NCI-H460 (cell line): ENCODE measurements around the gene ARMH3. TPM values are rescaled to one million over a fixed set of nuclear protein-coding genes. Genes with fewer than 3 reads are reported as not detected.

Source experiments
- DNase-seq: peaks from one replicate; pipeline ENCODE4 v3.0.0-alpha.2; 2016; ENCODE audit warnings: low read depth; ENCODE audit errors: extremely low read depth
- total RNA-seq: library from RNA; depleted of rRNA; stranded (reverse); fragments of >200 nt; shearing (Covaris generic); gene quantifications from 2 replicates; pipeline ENCODE4 v1.2.3, GENCODE V29; 2014

The ARMH3 gene
- total RNA-seq, 1 experiment from 2014 or later: 7.9 TPM

DNA sequence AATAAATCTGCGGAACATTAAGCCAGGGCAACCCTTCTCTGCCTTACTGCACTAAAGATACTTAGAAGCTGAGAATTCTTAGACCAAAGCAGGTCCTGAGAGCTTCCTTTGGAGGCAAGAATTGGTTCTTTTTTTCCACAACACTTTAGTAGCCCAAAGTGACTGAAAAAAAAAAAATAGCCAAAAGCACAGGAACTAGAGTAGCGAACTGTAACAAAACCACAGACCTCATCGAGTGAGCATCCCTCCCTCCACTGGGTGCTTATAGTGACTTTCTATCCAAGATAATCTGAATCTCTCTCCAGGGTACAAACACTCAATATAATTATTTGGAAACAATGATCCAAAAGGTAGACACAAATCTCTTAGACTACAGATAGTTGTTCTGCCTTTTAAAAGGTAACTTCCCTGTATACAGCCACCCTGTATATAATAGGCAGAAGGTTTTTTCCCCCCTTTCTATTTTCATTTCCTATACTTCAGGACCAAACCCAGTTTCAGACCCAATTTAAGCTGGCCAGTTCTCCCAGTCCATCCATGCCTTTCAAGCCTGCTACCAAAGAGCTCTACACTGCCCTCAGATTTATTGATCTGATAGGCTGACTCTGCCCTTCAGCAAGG lies 180.8 kb downstream of the ARMH3 start:
- no peak for DNase-seq

DNA sequence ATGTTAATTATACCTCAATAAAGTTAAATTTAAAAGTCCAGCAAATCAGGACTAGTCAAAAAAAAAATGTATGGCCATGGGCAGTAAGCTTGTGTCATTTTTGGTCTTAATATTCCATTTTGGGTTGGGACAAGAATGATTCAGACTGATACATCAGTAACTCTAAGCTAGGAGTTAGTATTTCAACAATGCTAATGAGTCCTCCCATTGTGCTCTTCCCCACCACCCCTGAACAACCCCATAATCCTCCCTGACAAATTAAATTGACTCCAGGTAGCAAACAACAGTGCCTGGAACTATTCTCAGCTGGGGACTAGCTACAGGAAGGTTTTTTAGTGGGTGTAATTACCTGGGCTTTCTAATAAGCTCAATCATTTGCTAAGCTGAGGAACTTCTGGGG lies 181.7 kb downstream of the ARMH3 start:
- DNase-seq: no peak

- no peak for DNase-seq
These were observed 188.0 kb downstream of the ARMH3 start for GRCh38 chr10:101867931-101868330.

GRCh38 chr10:101859530-101859929 lies 196.4 kb downstream of the ARMH3 start:
- no peak for DNase-seq

DNA sequence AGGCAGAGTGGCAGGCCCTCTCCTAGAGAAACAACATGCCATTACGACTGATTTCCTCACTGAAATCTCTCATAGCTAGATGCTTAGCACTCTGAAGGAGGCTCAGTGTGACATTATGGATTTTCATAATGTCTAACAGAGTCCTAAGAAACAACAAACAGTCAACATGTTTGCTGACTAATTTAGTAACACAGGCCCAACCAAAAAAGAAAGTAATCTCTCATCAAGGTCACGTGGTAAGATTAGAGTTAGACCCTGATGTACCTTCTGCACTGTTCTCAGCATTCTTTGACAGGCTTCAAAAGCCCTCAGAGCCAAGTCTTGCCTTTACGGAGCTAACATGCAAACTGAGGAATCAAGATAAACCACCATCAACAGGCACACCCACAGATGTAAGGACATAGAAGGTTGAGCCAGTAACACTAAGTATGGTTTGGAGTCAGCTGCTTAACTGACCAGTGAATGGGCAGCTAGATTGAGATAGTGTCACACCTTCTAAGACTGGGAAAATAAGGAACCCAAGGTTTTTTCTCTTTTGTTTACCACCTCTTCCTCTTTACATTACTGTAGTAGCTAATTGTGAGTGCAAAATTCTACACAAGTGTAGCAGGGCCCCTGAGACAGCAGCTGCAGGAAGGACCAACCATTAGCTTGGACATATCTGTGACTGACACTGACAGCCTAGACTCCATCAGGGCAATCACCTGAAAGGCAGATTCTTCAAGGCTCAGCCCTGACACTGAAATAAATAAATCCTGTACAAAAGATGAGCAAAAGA lies 197.1 kb downstream of the ARMH3 start:
- no peak for DNase-seq

DNA sequence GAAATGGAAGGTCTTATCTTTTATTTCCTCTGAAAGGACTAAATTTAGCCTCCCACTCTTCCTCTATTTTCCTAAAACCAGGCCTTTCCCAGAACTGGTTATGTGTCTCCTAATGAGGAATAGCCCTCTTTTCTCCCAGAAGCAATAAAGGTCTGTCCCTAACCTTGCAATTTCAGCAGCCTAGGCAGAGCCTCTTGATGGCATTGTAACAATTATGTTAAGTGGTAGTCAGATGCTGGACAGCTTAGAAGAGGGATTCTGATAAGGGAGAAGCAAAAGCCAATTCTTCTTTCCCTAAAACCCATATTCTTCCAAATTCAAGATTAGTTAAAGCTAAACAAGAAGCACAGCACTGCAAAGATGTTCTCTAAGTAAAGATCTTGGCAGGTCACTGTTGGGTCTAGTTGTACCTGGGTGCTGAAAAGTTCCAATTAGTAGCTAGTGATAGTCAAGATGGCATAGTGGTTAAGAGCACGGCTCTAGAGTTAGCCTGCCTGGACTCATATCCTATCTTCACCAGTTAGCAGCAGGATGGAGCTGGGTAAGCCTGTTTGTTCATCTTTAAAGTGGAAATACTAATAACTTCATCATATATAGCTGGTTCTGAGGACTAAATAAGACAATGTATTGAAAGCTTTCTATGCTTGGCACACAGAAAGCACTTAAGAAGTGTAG lies 198.0 kb downstream of the ARMH3 start:
- no peak for DNase-seq

DNA sequence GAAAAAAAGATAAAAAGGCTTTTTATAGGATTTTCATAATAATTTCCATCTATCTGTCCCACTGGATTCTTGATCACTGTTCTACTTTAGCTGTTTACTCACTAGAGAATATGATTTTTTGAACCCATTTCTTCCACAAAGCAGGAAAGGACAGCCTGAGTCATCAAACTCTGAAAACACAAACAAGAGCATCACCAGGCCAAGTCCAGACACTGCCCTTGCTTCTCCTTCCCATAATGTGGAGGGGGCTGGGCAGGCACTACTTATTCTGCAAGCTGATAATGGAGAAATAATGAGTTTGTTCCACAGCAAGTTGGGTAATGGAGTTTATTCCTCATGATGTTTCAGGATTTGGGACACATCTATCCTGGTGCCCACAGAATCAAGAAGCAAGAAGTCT lies 199.3 kb downstream of the ARMH3 start:
- no peak for DNase-seq

- no peak for DNase-seq
These were observed 204.4 kb downstream of the ARMH3 start for GRCh38 chr10:101851411-101852116.

DNA sequence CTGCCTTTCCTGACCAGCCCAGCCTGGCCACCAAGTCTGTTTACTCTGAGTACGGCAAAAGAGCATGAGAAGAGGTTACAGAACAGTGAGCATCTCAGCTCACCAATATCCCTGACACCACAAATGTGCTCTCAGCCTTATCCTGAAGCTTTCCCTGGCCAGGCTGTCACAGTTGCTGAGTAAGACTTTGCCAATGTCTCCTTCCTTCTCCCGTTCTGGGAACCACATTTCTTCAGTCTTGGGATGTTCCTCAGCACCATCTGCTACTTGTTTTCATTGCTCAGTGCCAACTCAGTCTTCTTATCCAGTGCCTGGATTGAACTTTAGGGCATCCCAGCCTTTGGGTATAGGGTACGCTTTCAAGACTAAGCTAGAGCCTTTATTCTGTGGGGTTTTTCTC lies 205.2 kb downstream of the ARMH3 start:
- DNase-seq: no peak

DNA sequence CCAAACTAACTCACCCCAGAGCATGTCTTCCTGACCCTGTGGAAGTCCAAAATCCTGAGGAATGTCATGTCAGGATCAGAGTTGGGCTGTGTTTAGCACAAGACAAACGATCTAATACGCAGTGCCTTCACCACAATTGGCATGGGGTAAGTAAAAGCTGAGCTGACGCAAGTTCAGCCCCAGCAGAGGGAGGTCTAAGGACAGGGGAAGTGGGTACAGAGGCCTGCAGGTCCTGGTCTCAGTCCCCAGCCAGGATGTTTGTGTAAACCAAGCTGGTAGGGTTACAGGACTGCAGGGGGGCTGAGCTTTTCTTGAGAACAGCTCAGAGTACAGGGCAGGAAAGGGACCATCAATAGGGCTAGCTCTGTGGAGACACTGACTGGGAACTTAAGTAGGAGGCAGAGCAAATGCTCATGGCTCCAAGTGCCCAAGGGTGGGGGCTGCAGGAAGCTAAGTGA lies 207.1 kb downstream of the ARMH3 start:
- no peak for DNase-seq

- no peak for DNase-seq
These were observed 207.6 kb downstream of the ARMH3 start for GRCh38 chr10:101848408-101848807.

DNA sequence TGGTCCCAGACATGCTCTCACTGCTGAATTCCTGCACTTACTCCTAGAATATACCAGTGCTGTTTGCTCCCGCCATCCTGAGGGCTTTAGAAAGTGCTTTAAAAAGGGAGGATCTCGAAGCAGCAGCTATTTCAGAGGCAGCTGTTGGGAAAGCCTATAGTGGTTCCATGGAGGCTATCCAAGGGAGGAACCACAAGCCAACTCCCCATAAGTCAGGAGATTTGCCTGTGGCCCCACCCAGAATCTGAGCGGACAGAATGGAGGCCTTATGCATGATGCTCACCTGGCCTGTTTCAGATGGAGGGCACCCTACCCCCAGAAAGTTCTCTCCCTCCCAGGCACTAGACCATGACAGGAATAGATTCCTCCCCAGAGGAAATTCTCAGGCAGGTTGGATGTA lies 210.1 kb downstream of the ARMH3 start:
- no peak for DNase-seq

DNA sequence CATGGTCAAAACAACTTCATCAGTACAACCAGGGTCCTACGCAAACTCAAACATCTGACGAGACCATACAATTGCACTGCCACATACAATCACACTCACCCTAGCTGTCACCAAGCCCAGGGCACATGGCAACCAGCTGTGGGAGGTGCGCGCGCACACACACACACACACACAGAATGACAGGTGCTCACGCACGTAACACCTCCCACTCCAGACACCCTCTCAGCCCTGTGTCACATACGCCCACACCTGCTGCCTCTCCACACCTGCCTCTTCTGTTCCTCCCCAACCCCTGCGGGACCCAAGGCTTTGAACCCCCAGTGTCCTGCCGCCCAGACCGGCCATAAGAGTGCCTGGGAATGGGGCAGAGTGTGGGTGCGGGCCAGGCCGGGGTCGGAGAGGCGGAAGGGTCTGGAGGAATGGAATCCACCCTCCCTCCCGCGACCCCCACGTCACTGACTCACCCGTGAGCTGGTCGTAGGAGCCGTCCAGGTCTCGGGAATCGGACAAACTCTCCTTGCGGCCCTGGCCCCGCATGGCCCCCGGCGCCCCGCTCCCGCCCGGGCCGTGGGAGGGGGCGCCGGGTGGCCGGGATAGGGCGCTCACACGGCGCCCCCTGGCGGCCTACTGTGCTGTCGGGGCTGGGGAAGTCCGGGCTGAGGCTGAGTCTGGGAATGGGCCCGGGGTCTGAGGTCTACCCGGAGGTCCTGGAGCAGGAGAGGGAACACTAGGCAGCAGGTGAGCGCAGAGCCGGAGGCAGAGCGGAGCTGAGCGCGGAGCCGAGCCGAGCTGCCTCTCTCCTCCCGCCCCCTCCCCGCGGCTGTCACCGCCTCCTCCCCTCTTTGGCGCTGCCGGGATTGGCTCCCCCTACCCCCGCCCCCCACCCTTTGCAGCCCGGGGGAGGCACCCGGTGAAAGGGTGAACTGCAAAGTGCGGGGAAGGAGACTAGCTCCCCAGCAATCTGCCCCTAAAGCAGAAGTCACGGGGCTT lies 212.6 kb downstream of the ARMH3 start, which contains the start of gene KCNIP2:
KCNIP2 (minus strand) TSS at position 769 of the 990 bp plus-strand sequence; CDS start at position 537, 232 bp downstream.
- DNase-seq: no peak

DNA sequence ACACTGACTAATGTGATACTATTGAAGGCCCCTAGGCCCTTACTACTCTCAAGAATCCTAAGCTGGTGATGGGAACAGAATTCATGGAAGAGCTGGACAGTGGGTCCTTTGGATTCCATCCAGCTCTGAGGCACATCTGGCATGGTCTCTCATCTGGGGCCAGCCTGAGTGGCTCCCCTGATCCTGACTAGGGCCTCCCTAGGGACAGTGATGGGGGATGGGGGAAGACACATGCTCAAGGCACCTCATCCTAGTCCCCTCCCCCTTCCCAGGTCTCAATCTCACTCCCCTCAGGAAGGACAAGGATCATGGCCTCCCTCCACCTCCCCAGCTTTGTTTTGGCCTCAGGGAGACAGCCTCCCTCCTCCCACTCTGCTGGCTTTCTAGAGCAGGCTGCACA lies 214.1 kb downstream of the ARMH3 start:
- no peak for DNase-seq

DNA sequence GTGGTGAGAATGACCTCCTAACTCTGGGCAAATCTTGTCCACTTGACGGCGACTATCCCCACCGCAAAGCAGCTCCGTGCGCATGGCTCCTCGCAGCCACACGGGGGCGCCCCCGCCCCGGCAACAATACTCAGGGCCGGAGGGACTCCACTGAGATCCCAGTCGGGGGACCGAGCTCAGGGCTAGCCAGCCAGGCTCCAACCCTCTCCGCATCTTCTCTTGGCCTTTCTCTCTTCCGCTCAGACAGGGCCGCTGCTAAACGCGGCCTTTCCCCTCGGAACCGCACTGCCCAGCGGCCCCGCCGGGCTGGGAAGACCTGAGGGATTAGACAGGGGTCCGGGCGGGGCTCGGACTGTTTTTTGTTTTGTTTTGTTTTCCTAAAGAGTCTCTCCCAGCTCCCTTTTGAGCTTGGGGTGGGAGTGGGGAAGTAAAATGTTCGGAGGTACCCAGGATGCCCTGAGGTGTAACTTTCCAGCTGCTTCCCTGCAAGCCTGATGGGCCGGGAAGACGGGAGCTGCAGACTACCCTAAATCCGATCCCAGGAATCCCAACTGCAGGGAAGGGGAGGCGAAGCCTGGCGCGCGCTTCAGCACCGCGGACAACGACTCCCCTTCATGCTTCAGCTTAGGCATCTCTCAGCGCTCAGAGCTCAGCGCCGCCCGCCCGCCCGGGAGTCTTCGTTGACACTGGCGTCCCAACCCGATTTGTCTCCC lies 215.1 kb downstream of the ARMH3 start:
- peak; percentile 77 for DNase-seq

DNA sequence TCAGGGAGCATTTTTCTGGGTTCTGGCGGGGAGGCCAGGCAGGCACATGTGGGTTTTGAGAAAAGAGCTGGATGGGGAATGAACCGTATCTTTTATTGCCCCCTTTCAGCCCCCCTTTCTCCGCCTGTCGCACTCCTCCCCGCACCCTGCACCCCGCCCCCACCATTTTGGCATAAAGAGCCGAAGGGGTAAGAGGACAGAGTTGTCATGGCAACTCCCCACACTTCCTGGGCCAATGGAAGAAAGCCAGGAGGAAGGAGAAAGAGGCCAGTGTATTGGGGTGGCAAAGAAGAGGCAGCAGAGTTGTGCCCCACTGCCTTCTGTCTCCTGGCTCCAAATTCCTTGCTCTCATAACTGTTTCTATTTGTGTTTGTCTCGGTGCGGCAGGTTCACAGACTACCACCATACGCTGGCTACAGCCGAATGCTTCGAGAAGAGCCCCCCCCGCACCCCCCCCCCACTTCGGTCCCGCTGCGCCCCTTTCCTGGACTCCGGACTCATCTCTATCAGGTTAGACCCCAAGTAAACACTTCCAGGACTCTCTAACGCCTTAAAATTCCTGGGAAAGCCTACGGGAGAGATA lies 215.8 kb downstream of the ARMH3 start:
- DNase-seq: no peak

DNA sequence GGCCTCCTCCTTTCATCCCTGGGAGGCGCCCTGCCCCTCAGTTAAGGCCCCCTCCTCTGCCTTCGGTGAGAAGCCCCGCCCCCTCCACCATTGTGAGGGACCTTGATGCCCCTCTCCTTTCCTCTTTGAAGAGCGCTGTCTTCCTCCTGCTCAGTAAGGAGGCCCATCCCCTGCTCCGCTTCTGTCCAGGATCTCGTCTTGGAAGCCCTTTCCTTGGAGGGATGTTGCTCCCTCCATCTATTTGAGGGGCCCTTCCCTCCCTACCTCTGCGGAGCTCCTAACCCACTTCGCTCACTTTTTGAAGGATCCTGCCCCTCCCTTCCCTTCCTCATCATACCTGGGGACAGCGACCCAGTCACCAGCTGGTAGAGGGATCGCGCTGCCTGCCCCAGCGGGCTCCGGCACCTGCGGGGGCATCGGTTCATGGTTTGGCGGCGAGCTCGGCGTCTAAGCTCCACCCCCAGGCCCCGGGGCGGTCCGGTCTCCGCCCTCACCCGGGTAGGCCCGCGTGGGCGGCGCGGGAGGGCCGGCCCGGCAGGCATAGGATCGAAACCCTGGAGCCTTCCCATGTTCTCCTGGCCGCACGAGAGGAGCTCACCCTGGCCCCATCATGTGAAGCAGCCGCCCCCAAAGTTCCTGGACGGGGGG lies 216.4 kb downstream of the ARMH3 start:
- DNase-seq: no peak

DNA sequence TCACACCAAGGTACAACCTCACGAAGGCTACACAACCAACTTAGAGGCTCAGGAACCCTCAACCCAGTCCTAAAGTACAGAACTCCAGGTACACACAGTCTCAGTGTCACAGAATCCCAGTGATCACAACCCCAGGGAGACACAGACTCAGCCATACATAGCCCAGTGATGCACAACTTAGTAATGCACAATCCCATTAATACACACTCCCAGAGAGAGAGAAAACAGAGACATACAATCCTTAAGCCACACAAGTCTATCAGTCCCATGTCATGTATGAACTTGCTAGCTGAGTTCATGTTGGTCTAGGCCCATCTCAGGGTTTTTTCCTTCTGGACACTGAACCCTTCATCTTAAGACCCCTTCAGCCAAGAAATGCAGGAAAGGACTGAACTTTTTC lies 217.0 kb downstream of the ARMH3 start:
- DNase-seq: no peak
